PC-9 (cell line): Measurements from ENCODE around the gene ABCF3.

ENCODE experiments used
- CTCF ChIP-seq: fragments of 200-600 bp; sonication (generic); conservative IDR thresholded peaks from 2 replicates; pipeline ENCODE4 v1.6.1; 2017; ENCODE audit warnings: mixed run types, antibody characterized with exemption, mild to moderate bottlenecking, moderate library complexity
- EZH2 ChIP-seq: fragments of 200-600 bp; sonication (generic); IDR thresholded peaks from 2 replicates; pipeline ENCODE4 v1.8.0; 2017; ENCODE audit warnings: antibody characterized with exemption, low read depth

GRCh38 chr3:184177767-184178306 lies 8.2 kb upstream of the ABCF3 start:
- TF ChIP-seq EZH2 (no peak), CTCF (no peak)
